GM12892 (cell line): ENCODE measurements around the gene CLK1.

Experiments
- POLR2A ChIP-seq: IDR thresholded peaks from 2 replicates; pipeline ENCODE4 v1.6.1; 2011; ENCODE audit warnings: low read depth, low read length, control low read depth
- POLR2AphosphoS5 ChIP-seq: IDR thresholded peaks from 2 replicates; pipeline ENCODE4 v1.6.1; 2011; ENCODE audit warnings: low read depth, low read length, control low read depth
- TAF1 ChIP-seq: IDR thresholded peaks from 2 replicates; pipeline ENCODE4 v1.6.1; 2011; ENCODE audit warnings: low read depth, mild to moderate bottlenecking, control low read depth, low read length, borderline replicate concordance

- TF ChIP-seq TAF1 (no peak), POLR2AphosphoS5 (no peak), POLR2A (no peak)
Measured at GRCh38 chr2:200863782-200864175, 679 bp downstream of the CLK1 start.
